ENCODE data around the gene ZIM2. TPM values are rescaled to one million over a fixed set of nuclear protein-coding genes. Genes with fewer than 3 reads are reported as not detected.
"Not testable (repeated sequence)": the region's sequence is repeated elsewhere in the genome, so short reads cannot be mapped to it uniquely, and the experiment has no call there.

ZIM2 gene
- 2.5 and 4.8 TPM in 2 replicates for total RNA-seq (2014; rRNA removed; shearing (Covaris generic))

DNA sequence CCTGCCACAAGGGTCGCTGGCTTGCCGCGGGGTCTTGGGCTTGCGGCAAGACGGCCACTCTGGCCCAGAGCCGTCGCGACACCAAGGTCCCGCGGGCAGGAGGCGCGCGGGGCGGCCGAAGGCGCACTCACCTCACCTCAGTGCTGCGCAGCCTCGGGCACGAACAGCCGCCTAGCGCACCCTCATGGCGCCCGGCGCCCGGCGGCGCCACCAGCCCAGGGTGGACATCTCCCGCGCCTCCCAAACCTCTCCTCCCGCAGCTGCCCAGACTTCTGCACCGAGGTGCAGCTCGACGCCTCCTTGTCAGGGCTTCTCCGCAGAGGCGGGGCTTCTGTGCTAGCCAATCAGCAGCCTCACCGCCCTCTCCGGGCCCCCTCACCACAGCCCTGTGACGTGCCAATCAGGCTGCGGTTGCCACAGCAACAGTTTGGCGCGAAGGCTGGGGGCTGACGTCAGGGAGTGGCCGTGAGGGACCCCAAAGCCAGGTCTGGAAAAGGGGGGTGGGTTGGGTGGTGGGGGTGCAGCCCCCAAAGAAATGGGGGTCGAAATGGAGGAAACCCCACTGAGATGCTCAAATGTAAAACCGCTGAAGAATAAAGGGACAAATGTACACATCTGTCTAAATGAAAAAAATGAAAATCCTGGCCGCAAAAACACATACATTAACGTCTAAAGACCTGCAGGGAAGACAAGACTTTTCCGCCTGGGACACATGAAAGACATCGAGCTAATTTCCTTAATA lies at the start of gene ZIM2, which contains the start of gene PEG3:
TSS of gene ZIM2 (minus strand) at position 276 of the 742 bp plus-strand sequence. CDS start 16,449 bp downstream, outside the sequence.
TSS of gene PEG3 (minus strand) at position 276 of the 742 bp plus-strand sequence. CDS start 16,071 bp downstream, outside the sequence.
- peak; percentile 75 for DNase-seq (ENCODE audit: low read depth)

- DNase-seq (ENCODE audit: low read depth): no peak
Measured at GRCh38 chr19:56885173-56885985, 44.9 kb upstream of the ZIM2 start.

DNA sequence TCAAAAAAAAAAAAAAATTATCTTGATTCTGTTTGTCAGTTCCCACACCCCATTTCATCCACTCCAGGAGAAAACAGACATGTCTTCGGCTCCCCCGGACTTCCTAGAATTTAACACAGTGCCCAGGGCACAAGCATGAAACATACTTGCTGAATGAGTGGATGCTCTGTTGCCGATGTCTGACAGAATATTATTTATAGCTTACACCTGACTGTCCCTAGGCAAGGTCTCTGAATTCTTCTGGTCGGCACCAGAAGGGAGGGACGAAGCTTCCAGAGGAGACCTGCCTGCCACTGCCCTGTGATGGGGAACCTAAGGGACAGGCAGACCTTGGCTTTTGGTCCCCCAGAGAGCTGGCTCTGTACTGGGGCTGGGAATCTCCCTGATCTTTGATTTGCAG lies 43.9 kb upstream of the ZIM2 start:
- DNase-seq (ENCODE audit: low read depth): no peak

- DNase-seq (ENCODE audit: low read depth): no peak
Measured at GRCh38 chr19:56880592-56881190, 40.2 kb upstream of the ZIM2 start.

GRCh38 chr19:56877069-56877715 lies 36.7 kb upstream of the ZIM2 start:
- no peak for DNase-seq (ENCODE audit: low read depth)

DNA sequence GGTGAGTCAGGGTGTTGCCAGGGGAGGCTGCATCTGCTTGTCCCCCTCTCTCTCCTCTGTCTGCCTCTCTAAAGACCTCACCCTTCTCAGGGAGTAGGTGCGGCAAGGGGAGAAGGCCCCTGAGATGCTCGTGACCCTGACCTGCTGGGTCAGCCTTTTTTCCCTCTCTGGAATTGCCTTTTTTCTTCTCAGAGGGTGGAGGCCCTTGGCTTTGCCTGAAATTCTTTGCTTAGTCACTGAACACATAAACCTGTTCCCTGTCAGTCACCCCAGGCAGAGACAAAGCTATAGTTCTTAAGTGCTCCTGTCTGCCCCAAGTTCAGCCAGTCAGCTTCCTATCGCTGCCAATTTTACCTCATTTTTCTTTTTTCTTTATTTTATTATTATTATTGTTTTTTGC lies 35.2 kb upstream of the ZIM2 start:
- DNase-seq (ENCODE audit: low read depth): no peak

DNA sequence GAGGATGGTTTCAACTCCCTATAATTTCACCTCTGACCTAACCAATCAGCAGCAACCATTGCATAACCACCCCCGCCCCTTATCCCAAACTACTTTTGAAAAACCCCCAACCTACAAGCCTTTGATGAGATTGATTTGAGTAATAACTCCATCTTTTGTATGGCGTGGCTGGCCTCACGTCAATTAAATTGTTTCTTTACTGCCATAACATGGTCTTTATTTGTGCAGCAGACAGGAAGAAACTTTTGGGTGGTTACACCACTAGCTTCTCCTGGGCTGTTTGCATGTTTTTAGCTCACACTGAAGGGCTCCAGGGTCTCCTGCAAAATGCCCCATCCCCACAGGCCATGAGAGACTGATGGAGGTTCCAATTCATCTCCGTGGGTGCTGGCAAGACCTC lies 34.0 kb upstream of the ZIM2 start:
- no peak for DNase-seq (ENCODE audit: low read depth)

DNA sequence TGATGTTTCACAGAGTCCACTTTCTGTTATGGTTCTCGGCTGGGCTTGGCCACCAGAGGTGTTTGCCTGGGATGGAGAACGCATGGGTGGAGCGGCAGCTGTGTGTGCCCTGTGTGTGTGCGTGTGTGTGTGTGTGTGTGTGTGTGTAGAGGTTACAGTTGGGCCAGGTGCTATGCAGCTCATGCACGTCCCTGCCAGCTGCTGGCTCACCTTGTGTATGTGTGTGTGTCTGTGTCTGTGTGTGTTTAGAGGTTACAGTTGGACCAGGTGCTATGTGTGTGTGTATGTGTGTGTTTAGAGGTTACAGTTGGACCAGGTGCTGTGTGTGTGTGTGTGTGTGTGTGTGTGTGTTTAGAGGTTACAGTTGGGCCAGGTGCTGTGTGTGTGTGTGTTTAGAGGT lies 33.0 kb upstream of the ZIM2 start:
- DNase-seq (ENCODE audit: low read depth): no peak

DNA sequence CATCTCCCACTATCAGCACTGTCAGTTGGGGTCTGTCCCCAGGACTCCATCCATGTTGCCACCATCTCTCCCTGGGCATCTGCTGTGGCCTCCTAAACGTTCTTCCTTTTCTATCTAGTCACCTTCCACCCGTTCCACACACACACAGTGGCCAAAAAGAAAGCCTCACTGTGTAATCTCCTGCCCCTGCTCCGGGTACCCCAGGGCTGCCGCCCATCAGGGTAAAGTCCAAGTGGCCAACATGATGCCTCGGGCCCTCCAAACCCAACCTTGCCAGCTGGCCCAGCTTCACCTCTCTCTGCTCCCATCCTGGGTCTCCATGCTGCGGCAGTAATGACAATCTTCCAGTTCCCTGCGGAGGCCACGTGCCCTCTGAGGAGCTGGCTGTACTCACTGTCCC lies 29.4 kb upstream of the ZIM2 start:
- DNase-seq (ENCODE audit: low read depth): no peak

- no peak for DNase-seq (ENCODE audit: low read depth)
Measured at GRCh38 chr19:56868446-56868845, 27.9 kb upstream of the ZIM2 start.

GRCh38 chr19:56866538-56866937 lies 26.0 kb upstream of the ZIM2 start:
- no peak for DNase-seq (ENCODE audit: low read depth)

GRCh38 chr19:56864443-56865125 lies 24.1 kb upstream of the ZIM2 start:
- DNase-seq (ENCODE audit: low read depth): peak; percentile 34

GRCh38 chr19:56862741-56863140 lies 22.2 kb upstream of the ZIM2 start:
- no peak for DNase-seq (ENCODE audit: low read depth)

- not testable (repeated sequence) for DNase-seq (ENCODE audit: low read depth)
Measured at GRCh38 chr19:56860409-56860808, 19.9 kb upstream of the ZIM2 start.

GRCh38 chr19:56858026-56858425 lies 17.5 kb upstream of the ZIM2 start:
- no peak for DNase-seq (ENCODE audit: low read depth)

DNA sequence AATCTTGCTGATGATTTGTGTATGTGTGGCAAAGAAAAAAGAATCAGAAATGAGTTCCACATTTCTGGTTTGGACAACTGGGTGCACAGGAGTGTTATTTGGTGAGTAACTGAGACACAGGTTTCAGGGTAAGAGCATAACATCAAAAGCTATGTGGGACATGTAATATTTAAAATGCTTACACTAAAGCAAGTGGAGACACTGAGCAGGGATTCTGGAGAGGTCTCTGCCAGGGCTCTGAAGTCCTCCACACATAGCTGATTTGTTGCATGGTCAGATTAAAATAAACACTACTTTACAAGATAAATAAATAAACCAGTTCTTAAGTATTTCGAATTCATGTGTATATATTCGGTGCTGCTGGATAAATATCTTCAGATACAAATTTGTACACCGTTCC lies 16.3 kb upstream of the ZIM2 start:
- no peak for DNase-seq (ENCODE audit: low read depth)

- DNase-seq (ENCODE audit: low read depth): not testable (repeated sequence)
Measured at GRCh38 chr19:56852361-56852760, 11.8 kb upstream of the ZIM2 start.

GRCh38 chr19:56848166-56848565 lies 7.6 kb upstream of the ZIM2 start:
- DNase-seq (ENCODE audit: low read depth): no peak

GRCh38 chr19:56842412-56842811 lies 1.9 kb upstream of the ZIM2 start:
- no peak for DNase-seq (ENCODE audit: low read depth)

DNA sequence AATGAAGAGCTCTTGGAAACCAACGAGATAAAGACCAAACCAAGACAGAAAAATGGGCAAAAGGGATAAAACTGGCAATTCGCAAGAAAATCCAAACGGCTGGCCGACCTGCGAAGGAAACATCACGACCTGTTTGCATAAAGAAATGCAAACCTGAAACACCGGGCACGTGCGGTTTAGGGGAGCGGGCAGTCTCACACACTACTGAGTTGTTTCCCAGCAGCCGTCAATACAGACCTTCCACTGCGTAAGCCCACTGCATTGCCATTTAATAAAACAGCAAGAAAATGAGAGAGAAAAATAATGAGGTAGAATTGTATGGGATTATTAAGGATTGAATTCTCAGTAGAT lies 642 bp upstream of the ZIM2 start:
- DNase-seq (ENCODE audit: low read depth): no peak

GRCh38 chr19:56839652-56840450 lies 675 bp downstream of the ZIM2 start:
- peak; percentile 88 for DNase-seq (ENCODE audit: low read depth)
